ENCODE data around the gene C4orf50.
"Not testable (repeated sequence)": the region's sequence is repeated elsewhere in the genome, so short reads cannot be mapped to it uniquely, and the experiment has no call there.

The C4orf50 gene

GRCh38 chr4:5858020-5858769 lies 160.0 kb downstream of the C4orf50 start:
- H3K36me3 ChIP-seq (ENCODE audit: low read depth), result no peaks in the 10 kb centered on the region
- TF ChIP-seq CTCF (IDR thresholded peaks at IDR 0.05; ENCODE audit: poor library complexity, severe bottlenecking), result no peak
- ATAC-seq (ENCODE audit: low read depth) (no peak), DNase-seq (ENCODE audit: low spot score) (no peak)
- no peak overlapping the region for H3K4me3 ChIP-seq (ENCODE audit: severe bottlenecking)
- H3K27me3 ChIP-seq (ENCODE audit: insufficient read depth, poor library complexity, severe bottlenecking), result peaks cover 4% of the 10 kb centered on the region
- H3K27ac ChIP-seq (ENCODE audit: poor library complexity, severe bottlenecking), result no peak overlapping the region
- no peaks in the 10 kb centered on the region for H3K9me3 ChIP-seq (ENCODE audit: severe bottlenecking)
- H3K4me1 ChIP-seq (ENCODE audit: insufficient read depth, poor library complexity, severe bottlenecking), result peaks cover under 1% of the 10 kb centered on the region

GRCh38 chr4:5857199-5857598 lies 161.0 kb downstream of the C4orf50 start:
- Histone ChIP-seq H3K27me3 (ENCODE audit: insufficient read depth, poor library complexity, severe bottlenecking) (peaks cover 4% of the 10 kb centered on the region), H3K4me1 (ENCODE audit: insufficient read depth, poor library complexity, severe bottlenecking) (no peaks in the 10 kb centered on the region)

GRCh38 chr4:5856362-5856761 lies 161.9 kb downstream of the C4orf50 start:
- DNase-seq (ENCODE audit: low spot score); H3K36me3 ChIP-seq (ENCODE audit: low read depth); H3K27ac ChIP-seq (ENCODE audit: poor library complexity, severe bottlenecking); H3K27me3 ChIP-seq (ENCODE audit: insufficient read depth, poor library complexity, severe bottlenecking); H3K4me1 ChIP-seq (ENCODE audit: insufficient read depth, poor library complexity, severe bottlenecking); ATAC-seq (ENCODE audit: low read depth); H3K4me3 ChIP-seq (ENCODE audit: severe bottlenecking); H3K9me3 ChIP-seq (ENCODE audit: severe bottlenecking): not testable (repeated sequence)

More at GRCh38 chr4:5857199-5857598, 161.0 kb downstream of the C4orf50 start:
- Histone ChIP-seq H3K9me3 (ENCODE audit: severe bottlenecking) (no peaks in the 10 kb centered on the region), H3K27ac (ENCODE audit: poor library complexity, severe bottlenecking) (no peak overlapping the region), H3K4me3 (ENCODE audit: severe bottlenecking) (no peak overlapping the region), H3K36me3 (ENCODE audit: low read depth) (no peaks in the 10 kb centered on the region)
- no peak for ATAC-seq (ENCODE audit: low read depth)
- no peak for DNase-seq (ENCODE audit: low spot score)
- no peak for TF ChIP-seq CTCF (IDR thresholded peaks at IDR 0.05; ENCODE audit: poor library complexity, severe bottlenecking)

- H3K27ac ChIP-seq (ENCODE audit: poor library complexity, severe bottlenecking), result no peak overlapping the region
- H3K9me3 ChIP-seq (ENCODE audit: severe bottlenecking), result no peaks in the 10 kb centered on the region
- no peak for TF ChIP-seq CTCF (IDR thresholded peaks at IDR 0.05; ENCODE audit: poor library complexity, severe bottlenecking)
- ATAC-seq (ENCODE audit: low read depth) (no peak), DNase-seq (ENCODE audit: low spot score) (no peak)
- no peaks in the 10 kb centered on the region for H3K4me1 ChIP-seq (ENCODE audit: insufficient read depth, poor library complexity, severe bottlenecking)
- H3K4me3 ChIP-seq (ENCODE audit: severe bottlenecking), result no peak overlapping the region
- no peaks in the 10 kb centered on the region for H3K36me3 ChIP-seq (ENCODE audit: low read depth)
- H3K27me3 ChIP-seq (ENCODE audit: insufficient read depth, poor library complexity, severe bottlenecking), result peaks cover 14% of the 10 kb centered on the region
These were observed 163.3 kb downstream of the C4orf50 start for GRCh38 chr4:5854929-5855328.

GRCh38 chr4:5852523-5853202 lies 165.6 kb downstream of the C4orf50 start:
- ATAC-seq (ENCODE audit: low read depth) (no peak), DNase-seq (ENCODE audit: low spot score) (no peak)
- Histone ChIP-seq H3K27ac (ENCODE audit: poor library complexity, severe bottlenecking) (no peak overlapping the region), H3K9me3 (ENCODE audit: severe bottlenecking) (no peaks in the 10 kb centered on the region), H3K4me1 (ENCODE audit: insufficient read depth, poor library complexity, severe bottlenecking) (no peaks in the 10 kb centered on the region), H3K36me3 (ENCODE audit: low read depth) (no peaks in the 10 kb centered on the region), H3K27me3 (ENCODE audit: insufficient read depth, poor library complexity, severe bottlenecking) (peaks cover 14% of the 10 kb centered on the region), H3K4me3 (ENCODE audit: severe bottlenecking) (no peak overlapping the region)
- TF ChIP-seq CTCF (IDR thresholded peaks at IDR 0.05; ENCODE audit: poor library complexity, severe bottlenecking), result no peak
